Measurements from ENCODE around the gene ITPR1. TPM values are rescaled to one million over a fixed set of nuclear protein-coding genes. Genes with fewer than 3 reads are reported as not detected.

The ITPR1 gene
- total RNA-seq, 2 donors from 2014 or later, result 7.0 to 18.2 TPM

GRCh38 chr3:4816718-4817117 is 323.6 kb downstream of the ITPR1 start:
- Histone ChIP-seq H3K4me1 (no peaks in the 10 kb centered on the region), H3K9ac (ENCODE audit: low read depth in 2 of 2, low read length in 2 of 2) (no peak overlapping the region), H3K27ac (no peak overlapping the region), H3K36me3 (no peaks in the 10 kb centered on the region), H3K4me3 (no peak overlapping the region), H3K9me3 (no peaks in the 10 kb centered on the region), H3K27me3 (no peaks in the 10 kb centered on the region)
- no peak for TF ChIP-seq CTCF (IDR thresholded peaks at IDR 0.05)
- no peak for DNase-seq
- intact Hi-C loops (cut with DNase I), result no loop called here

- H3K9me3 ChIP-seq, result no peaks in the 10 kb centered on the region
- H3K27ac ChIP-seq, result no peak overlapping the region
- H3K4me3 ChIP-seq, result no peak overlapping the region
- H3K4me1 ChIP-seq, result no peaks in the 10 kb centered on the region
- no peak overlapping the region for H3K9ac ChIP-seq (ENCODE audit: low read depth in 2 of 2, low read length in 2 of 2)
- no peak for TF ChIP-seq CTCF (IDR thresholded peaks at IDR 0.05)
- H3K27me3 ChIP-seq, result no peaks in the 10 kb centered on the region
- no peaks in the 10 kb centered on the region for H3K36me3 ChIP-seq
- intact Hi-C loops (cut with DNase I), result no loop called here
- DNase-seq, result no peak
These were observed 324.0 kb downstream of the ITPR1 start for GRCh38 chr3:4817128-4817527.

GRCh38 chr3:4818164-4818563 is 325.0 kb downstream of the ITPR1 start:
- TF ChIP-seq CTCF (IDR thresholded peaks at IDR 0.05), result no peak
- no peak for DNase-seq
- Histone ChIP-seq H3K4me1 (no peaks in the 10 kb centered on the region), H3K4me3 (no peak overlapping the region), H3K36me3 (no peaks in the 10 kb centered on the region), H3K27ac (no peak overlapping the region), H3K9me3 (no peaks in the 10 kb centered on the region), H3K27me3 (no peaks in the 10 kb centered on the region), H3K9ac (ENCODE audit: low read depth in 2 of 2, low read length in 2 of 2) (no peak overlapping the region)
- intact Hi-C loops (cut with DNase I), result no loop called here

- no peaks in the 10 kb centered on the region for H3K9me3 ChIP-seq
- no peak for DNase-seq
- H3K4me3 ChIP-seq, result no peak overlapping the region
- no peaks in the 10 kb centered on the region for H3K4me1 ChIP-seq
- H3K27ac ChIP-seq, result no peak overlapping the region
- intact Hi-C loops (cut with DNase I), result no loop called here
- H3K36me3 ChIP-seq, result no peaks in the 10 kb centered on the region
- H3K9ac ChIP-seq (ENCODE audit: low read depth in 2 of 2, low read length in 2 of 2), result no peak overlapping the region
- TF ChIP-seq CTCF (IDR thresholded peaks at IDR 0.05), result no peak
- no peaks in the 10 kb centered on the region for H3K27me3 ChIP-seq
These were observed 326.0 kb downstream of the ITPR1 start for GRCh38 chr3:4818986-4819693.

GRCh38 chr3:4819746-4820145 is 326.6 kb downstream of the ITPR1 start:
- TF ChIP-seq CTCF (IDR thresholded peaks at IDR 0.05), result no peak
- no peak overlapping the region for H3K4me3 ChIP-seq
- no peaks in the 10 kb centered on the region for H3K27me3 ChIP-seq
- H3K27ac ChIP-seq, result no peak overlapping the region
- H3K4me1 ChIP-seq, result no peaks in the 10 kb centered on the region
- H3K36me3 ChIP-seq, result no peaks in the 10 kb centered on the region
- H3K9me3 ChIP-seq, result no peaks in the 10 kb centered on the region
- no peak for DNase-seq
- H3K9ac ChIP-seq (ENCODE audit: low read depth in 2 of 2, low read length in 2 of 2), result no peak overlapping the region
- intact Hi-C loops (cut with DNase I), result no loop called here
